NB4 (cell line): Measurements from ENCODE around the gene ANTKMT.

Source experiments
- MYC ChIP-seq: IDR thresholded peaks from 2 replicates; pipeline ENCODE4 v1.6.1; 2011; ENCODE audit warnings: low read depth, low read length
- POLR2A ChIP-seq: IDR thresholded peaks from 2 replicates; pipeline ENCODE4 v1.6.1; 2011; ENCODE audit warnings: mild to moderate bottlenecking; ENCODE audit not compliant: insufficient read length; ENCODE audit errors: extremely low read depth
- TF ChIP-seq, protein P1 (sequence below): IDR thresholded peaks from one replicate; pipeline ENCODE4 v1.5.1; 2012; ENCODE audit warnings: low read depth, low read length

DNA sequence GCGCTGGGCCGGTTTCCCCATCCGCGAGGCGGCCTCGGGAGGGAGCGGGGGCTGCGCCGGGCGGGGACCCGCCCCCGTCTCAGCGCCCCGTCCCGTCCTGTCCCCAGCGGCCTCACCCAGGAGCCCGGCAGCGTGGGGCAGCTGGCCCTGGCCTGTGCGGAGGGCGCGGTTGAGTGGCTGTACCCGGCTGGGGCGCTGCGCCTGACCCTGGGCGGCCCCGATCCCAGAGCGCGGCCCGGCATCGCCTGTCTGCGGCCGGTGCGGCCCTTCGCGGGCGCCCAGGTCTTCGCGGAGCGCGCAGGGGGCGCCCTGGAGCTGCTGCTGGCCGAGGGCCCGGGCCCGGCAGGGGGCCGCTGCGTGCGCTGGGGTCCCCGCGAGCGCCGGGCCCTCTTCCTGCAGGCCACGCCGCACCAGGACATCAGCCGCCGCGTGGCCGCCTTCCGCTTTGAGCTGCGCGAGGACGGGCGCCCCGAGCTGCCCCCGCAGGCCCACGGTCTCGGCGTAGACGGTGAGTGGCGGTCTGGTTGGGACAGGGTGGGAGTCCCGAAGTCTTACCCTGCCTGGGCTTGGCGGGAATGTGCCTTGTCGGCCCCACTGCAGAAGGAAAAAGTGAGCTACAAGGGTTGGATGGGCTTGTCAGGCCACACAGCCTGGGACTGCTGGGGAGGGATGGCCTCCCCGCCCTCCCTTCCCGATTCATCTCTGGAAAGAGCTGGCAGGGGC lies 5.3 kb upstream of the ANTKMT start:
- TF ChIP-seq, protein P1, sequence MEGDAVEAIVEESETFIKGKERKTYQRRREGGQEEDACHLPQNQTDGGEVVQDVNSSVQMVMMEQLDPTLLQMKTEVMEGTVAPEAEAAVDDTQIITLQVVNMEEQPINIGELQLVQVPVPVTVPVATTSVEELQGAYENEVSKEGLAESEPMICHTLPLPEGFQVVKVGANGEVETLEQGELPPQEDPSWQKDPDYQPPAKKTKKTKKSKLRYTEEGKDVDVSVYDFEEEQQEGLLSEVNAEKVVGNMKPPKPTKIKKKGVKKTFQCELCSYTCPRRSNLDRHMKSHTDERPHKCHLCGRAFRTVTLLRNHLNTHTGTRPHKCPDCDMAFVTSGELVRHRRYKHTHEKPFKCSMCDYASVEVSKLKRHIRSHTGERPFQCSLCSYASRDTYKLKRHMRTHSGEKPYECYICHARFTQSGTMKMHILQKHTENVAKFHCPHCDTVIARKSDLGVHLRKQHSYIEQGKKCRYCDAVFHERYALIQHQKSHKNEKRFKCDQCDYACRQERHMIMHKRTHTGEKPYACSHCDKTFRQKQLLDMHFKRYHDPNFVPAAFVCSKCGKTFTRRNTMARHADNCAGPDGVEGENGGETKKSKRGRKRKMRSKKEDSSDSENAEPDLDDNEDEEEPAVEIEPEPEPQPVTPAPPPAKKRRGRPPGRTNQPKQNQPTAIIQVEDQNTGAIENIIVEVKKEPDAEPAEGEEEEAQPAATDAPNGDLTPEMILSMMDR = no peak
- TF ChIP-seq POLR2A = no peak
- TF ChIP-seq MYC = peak; percentile 55; the same call in 1 of the 2 replicates
